Neuronal stem cell (in vitro differentiated cells): ENCODE results near the gene TSPAN4.

ENCODE experiments used
- DNase-seq: peaks from one replicate; pipeline ENCODE4 v3.0.0-alpha.2; 2013; ENCODE audit warnings: low spot score
- H2AFZ ChIP-seq: one replicate; pipeline ENCODE4 v1.6.1; 2013; ENCODE audit warnings: mild to moderate bottlenecking, low read length, inconsistent platforms
- H2AK5ac ChIP-seq: 2 replicates; pipeline ENCODE4 v1.6.1; 2013; ENCODE audit warnings: low read depth, mild to moderate bottlenecking, inconsistent platforms, low read length, moderate library complexity, mixed read lengths
- H2BK120ac ChIP-seq: 2 replicates; pipeline ENCODE4 v1.6.1; 2013; ENCODE audit warnings: low read depth, mild to moderate bottlenecking, inconsistent platforms, low read length, moderate library complexity, mixed read lengths
- H2BK12ac ChIP-seq: one replicate; pipeline ENCODE4 v1.6.1; 2013; ENCODE audit warnings: low read length, inconsistent platforms
- H2BK15ac ChIP-seq: 2 replicates; pipeline ENCODE4 v1.6.1; 2013; ENCODE audit warnings: mild to moderate bottlenecking, low read length, inconsistent platforms, mixed read lengths
- H2BK5ac ChIP-seq: one replicate; pipeline ENCODE4 v1.6.1; 2013; ENCODE audit warnings: inconsistent platforms, mild to moderate bottlenecking, low read length, moderate library complexity
- H3K14ac ChIP-seq: one replicate; pipeline ENCODE4 v1.6.1; 2013; ENCODE audit warnings: low read length, inconsistent platforms
- H3K18ac ChIP-seq: 2 replicates; pipeline ENCODE4 v1.6.1; 2013; ENCODE audit warnings: low read length, inconsistent platforms
- H3K23ac ChIP-seq: 2 replicates; pipeline ENCODE4 v1.6.1; 2013; ENCODE audit warnings: low read depth, mild to moderate bottlenecking, mixed read lengths, low read length, inconsistent platforms; ENCODE audit not compliant: poor library complexity
- H3K27ac ChIP-seq: replicated peaks from 3 replicates; pipeline ENCODE4 v1.5.1; 2013; ENCODE audit warnings: low read length, inconsistent platforms
- H3K27me3 ChIP-seq, 3 experiments: 2 replicates each; pipeline ENCODE4 v1.6.1; 2013; ENCODE audit warnings: low read length in 3 of 3, mild to moderate bottlenecking in 2 of 3, inconsistent platforms in 1 of 3, low read depth in 1 of 3, mixed read lengths in 1 of 3, moderate library complexity in 1 of 3; ENCODE audit not compliant: control insufficient read depth in 3 of 3, insufficient read depth in 3 of 3
- H3K36me3 ChIP-seq, 2 donors: replicated peaks in 1 of 2; 2 replicates each; pipeline ENCODE4 v1.6.1; 2013; ENCODE audit warnings: low read length in 2 of 2; ENCODE audit not compliant: control insufficient read depth in 2 of 2, insufficient read depth in 2 of 2
- H3K4ac ChIP-seq: 2 replicates; pipeline ENCODE4 v1.6.1; 2013; ENCODE audit warnings: inconsistent platforms, mild to moderate bottlenecking, low read length, moderate library complexity
- H3K4me1 ChIP-seq, 2 donors: 1 replicate in 1 of 2; 2 replicates in 1 of 2; pipeline ENCODE4 v1.6.1; 2013; ENCODE audit warnings: low read length in 2 of 2, low read depth in 1 of 2; ENCODE audit not compliant: control insufficient read depth in 2 of 2, insufficient read depth in 1 of 2
- H3K4me2 ChIP-seq: one replicate; pipeline ENCODE4 v1.6.1; 2013; ENCODE audit warnings: mild to moderate bottlenecking, low read length, inconsistent platforms; ENCODE audit not compliant: insufficient read depth, poor library complexity, severe bottlenecking
- H3K4me3 ChIP-seq, 2 donors: 2 replicates each; pipeline ENCODE4 v1.5.1; 2013; ENCODE audit warnings: low read length in 2 of 2, mild to moderate bottlenecking in 2 of 2, inconsistent platforms in 1 of 2, moderate library complexity in 1 of 2
- H3K79me1 ChIP-seq: one replicate; pipeline ENCODE4 v1.6.1; 2013; ENCODE audit warnings: low read depth, mild to moderate bottlenecking, inconsistent platforms, low read length, moderate library complexity
- H3K9ac ChIP-seq: one replicate; pipeline ENCODE4 v1.6.1; 2013; ENCODE audit warnings: mild to moderate bottlenecking, low read depth, low read length, inconsistent platforms; ENCODE audit not compliant: poor library complexity
- H3K9me3 ChIP-seq, 2 donors: replicated peaks in 1 of 2; 2 replicates each; pipeline versions ENCODE3 to v1.6.1; 2013; ENCODE audit warnings: low read length in 2 of 2, mild to moderate bottlenecking in 2 of 2, inconsistent platforms in 1 of 2, low read depth in 1 of 2, mixed read lengths in 1 of 2, moderate library complexity in 1 of 2; ENCODE audit not compliant: control insufficient read depth in 2 of 2, insufficient read depth in 1 of 2
- H4K8ac ChIP-seq: one replicate; pipeline ENCODE4 v1.6.1; 2013; ENCODE audit warnings: low read depth, mild to moderate bottlenecking, inconsistent platforms, low read length, moderate library complexity
- H4K91ac ChIP-seq: one replicate; pipeline ENCODE4 v1.6.1; 2013; ENCODE audit warnings: low read length, low read depth, mild to moderate bottlenecking, inconsistent platforms; ENCODE audit not compliant: poor library complexity
- WGBS, 2 donors: extraction: QIAGEN DNeasy Blood & Tissue Kit; methylation state at CpG; one replicate each; pipeline ENCODE4 v1.1.7; 2013; ENCODE audit warnings: missing lambda C conversion rate in 2 of 2, mixed read lengths in 1 of 2; ENCODE audit not compliant: insufficient read length in 2 of 2, insufficient replicate concordance in 1 of 2; ENCODE audit errors: extremely low coverage in 2 of 2; 5-methylcytosine and 5-hydroxymethylcytosine counted together

Gene TSPAN4

GRCh38 chr11:834371-835316, 8.0 kb upstream of the TSPAN4 start:
- Histone ChIP-seq H2AFZ (no peak overlapping the region), H3K14ac (no peak overlapping the region), H3K27ac (no peak overlapping the region), H3K9ac (peak overlapping the region; percentile 60), H3K23ac (peak overlapping the region; percentile 85), H2BK5ac (no peak overlapping the region), H2BK12ac (no peak overlapping the region), H3K4ac (no peak overlapping the region), H2AK5ac (peak overlapping the region; percentile 81), H3K4me2 (peak overlapping the region; percentile 25), H4K8ac (peak overlapping the region; percentile 43), H3K79me1 (peaks cover 26% of the 10 kb centered on the region), H2BK120ac (no peak overlapping the region), H3K27me3 (peaks cover 9 to 23% (median 18%) of the 10 kb centered on the region in 3 experiments), H3K18ac (peak overlapping the region; percentile 76), H3K36me3 (peaks cover 33 to 43% of the 10 kb centered on the region in 2 donors), H3K4me1 (peaks cover 30 to 35% of the 10 kb centered on the region in 2 donors), H2BK15ac (peak overlapping the region; percentile 75), H4K91ac (no peak overlapping the region), H3K4me3 (no peak overlapping the region), H3K9me3 (peaks cover 0 to 3% of the 10 kb centered on the region in 2 donors)
- no peak for DNase-seq
- no CpG with 5 or more reads among the region's 31 CpGs for WGBS, 2 donors

DNA sequence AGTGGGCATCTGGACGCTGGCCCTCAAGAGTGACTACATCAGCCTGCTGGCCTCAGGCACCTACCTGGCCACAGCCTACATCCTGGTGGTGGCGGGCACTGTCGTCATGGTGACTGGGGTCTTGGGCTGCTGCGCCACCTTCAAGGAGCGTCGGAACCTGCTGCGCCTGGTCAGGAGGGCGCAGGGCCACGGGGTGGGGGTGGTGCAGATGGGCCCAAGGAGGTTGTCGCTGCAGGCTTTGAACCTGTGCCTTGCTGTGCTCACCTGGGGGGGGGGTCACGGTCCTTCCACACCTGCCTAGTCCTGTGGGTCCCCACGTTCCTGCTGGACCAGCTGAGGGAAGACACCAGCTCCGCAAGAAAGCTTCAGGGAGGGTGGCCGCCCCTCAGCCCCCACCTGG, 6.4 kb upstream of the TSPAN4 start:
- Histone ChIP-seq H3K27ac (no peak overlapping the region), H2BK15ac (no peak overlapping the region), H3K9ac (peak overlapping the region; percentile 77), H3K27me3 (peaks cover 2 to 10% (median 9%) of the 10 kb centered on the region in 3 experiments), H3K79me1 (peaks cover 35% of the 10 kb centered on the region), H3K9me3 (peaks cover 0 to 3% of the 10 kb centered on the region in 2 donors), H3K18ac (no peak overlapping the region), H2BK12ac (no peak overlapping the region), H3K23ac (peak overlapping the region; percentile 73), H2AFZ (no peak overlapping the region), H3K4me1 (peaks cover 23 to 27% of the 10 kb centered on the region in 2 donors), H3K4me3 (no peak overlapping the region), H4K8ac (no peak overlapping the region), H2AK5ac (no peak overlapping the region), H3K4ac (no peak overlapping the region), H3K36me3 (peaks cover 48 to 60% of the 10 kb centered on the region in 2 donors), H2BK5ac (peak overlapping the region; percentile 24), H3K4me2 (no peak overlapping the region), H2BK120ac (no peak overlapping the region), H3K14ac (no peak overlapping the region), H4K91ac (no peak overlapping the region)
- no CpG with 5 or more reads among the region's 14 CpGs for WGBS, 2 donors
- no peak for DNase-seq

GRCh38 chr11:836700-837099, 6.0 kb upstream of the TSPAN4 start:
- peaks cover 36% of the 10 kb centered on the region for H3K79me1 ChIP-seq

More at GRCh38 chr11:836700-837099, 6.0 kb upstream of the TSPAN4 start:
- Histone ChIP-seq H2AK5ac (peak overlapping the region; percentile 35), H3K27me3 (peaks cover 0 to 6% (median 4%) of the 10 kb centered on the region in 3 experiments), H2BK15ac (no peak overlapping the region), H4K8ac (no peak overlapping the region), H2BK120ac (no peak overlapping the region), H2BK12ac (no peak overlapping the region), H3K4me2 (peak overlapping the region; percentile 18), H4K91ac (no peak overlapping the region), H3K4me3 (no peak overlapping the region), H2BK5ac (peak overlapping the region; percentile 13), H3K14ac (no peak overlapping the region), H3K9me3 (peaks cover 0 to 3% of the 10 kb centered on the region in 2 donors), H3K4ac (no peak overlapping the region), H3K36me3 (peaks cover 48 to 62% of the 10 kb centered on the region in 2 donors), H3K18ac (no peak overlapping the region), H3K4me1 (peaks cover 20 to 24% of the 10 kb centered on the region in 2 donors), H3K9ac (no peak overlapping the region), H3K23ac (peak overlapping the region; percentile 85), H2AFZ (no peak overlapping the region), H3K27ac (no peak overlapping the region)
- DNase-seq, result no peak
- no CpG with 5 or more reads among the region's 9 CpGs for WGBS, 2 donors
